B cell (primary cell): ENCODE measurements around the gene GRN.

ENCODE experiments used
- EZH2 ChIP-seq: IDR thresholded peaks from 2 replicates; pipeline ENCODE4 v1.6.1; 2012; ENCODE audit warnings: borderline replicate concordance, low read depth, mild to moderate bottlenecking, moderate library complexity, low read length; ENCODE audit not compliant: insufficient read depth, poor library complexity, severe bottlenecking
- TF ChIP-seq, protein P1 (sequence below): fragments of 200-600 bp; IDR thresholded peaks from one replicate; pipeline ENCODE4 v1.8.0; 2022; ENCODE audit warnings: antibody characterized with exemption, mild to moderate bottlenecking

DNA sequence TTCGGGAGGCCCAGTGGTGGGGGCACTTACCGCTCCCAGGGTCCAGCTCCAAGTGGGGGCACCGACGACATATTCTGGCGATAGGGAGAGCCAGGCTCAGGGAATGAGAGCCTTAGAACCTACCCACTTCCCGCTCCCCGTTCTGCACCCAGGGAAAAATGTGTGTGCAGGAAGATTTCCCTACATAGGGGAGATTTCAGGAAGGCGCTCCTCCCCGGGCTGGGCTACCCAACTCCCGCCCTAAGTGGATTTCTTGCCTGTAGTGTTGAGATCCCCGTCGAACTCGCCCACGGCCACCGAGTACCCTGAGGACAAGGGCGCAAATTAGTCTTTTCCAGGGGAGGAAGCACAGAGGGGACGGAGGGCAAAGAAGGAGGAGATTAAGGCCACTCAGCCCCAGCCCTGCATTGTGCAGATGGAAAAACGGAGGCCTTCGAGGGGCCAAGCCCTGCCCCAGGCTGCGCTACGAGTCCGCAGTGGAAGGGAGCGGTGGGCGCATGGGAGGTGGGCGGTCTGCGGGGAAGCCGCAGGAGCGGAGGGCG is 39.2 kb downstream of the GRN start:
- TF ChIP-seq, protein P1, sequence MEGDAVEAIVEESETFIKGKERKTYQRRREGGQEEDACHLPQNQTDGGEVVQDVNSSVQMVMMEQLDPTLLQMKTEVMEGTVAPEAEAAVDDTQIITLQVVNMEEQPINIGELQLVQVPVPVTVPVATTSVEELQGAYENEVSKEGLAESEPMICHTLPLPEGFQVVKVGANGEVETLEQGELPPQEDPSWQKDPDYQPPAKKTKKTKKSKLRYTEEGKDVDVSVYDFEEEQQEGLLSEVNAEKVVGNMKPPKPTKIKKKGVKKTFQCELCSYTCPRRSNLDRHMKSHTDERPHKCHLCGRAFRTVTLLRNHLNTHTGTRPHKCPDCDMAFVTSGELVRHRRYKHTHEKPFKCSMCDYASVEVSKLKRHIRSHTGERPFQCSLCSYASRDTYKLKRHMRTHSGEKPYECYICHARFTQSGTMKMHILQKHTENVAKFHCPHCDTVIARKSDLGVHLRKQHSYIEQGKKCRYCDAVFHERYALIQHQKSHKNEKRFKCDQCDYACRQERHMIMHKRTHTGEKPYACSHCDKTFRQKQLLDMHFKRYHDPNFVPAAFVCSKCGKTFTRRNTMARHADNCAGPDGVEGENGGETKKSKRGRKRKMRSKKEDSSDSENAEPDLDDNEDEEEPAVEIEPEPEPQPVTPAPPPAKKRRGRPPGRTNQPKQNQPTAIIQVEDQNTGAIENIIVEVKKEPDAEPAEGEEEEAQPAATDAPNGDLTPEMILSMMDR, result no peak
- no peak for TF ChIP-seq EZH2
